ENCODE measurements around the gene RBM4B. TPM values are rescaled to one million over a fixed set of nuclear protein-coding genes. Genes with fewer than 3 reads are reported as not detected.

The RBM4B gene
- total and polyA plus RNA-seq, 2 of the 13 experiments (the other 11 are each of a cell fraction or from before 2014, with no cell fraction given), result 25.8 to 32.4 TPM

- TF ChIP-seq HMG20A (CRISPR knock-in tag; IDR thresholded peaks at IDR 0.05; ENCODE audit: borderline replicate concordance) (no peak), THAP8 (CRISPR knock-in tag; IDR thresholded peaks at IDR 0.05; ENCODE audit: borderline replicate concordance) (no peak; the same call in 1 of the 2 replicates), SALL1 (CRISPR knock-in tag; IDR thresholded peaks at IDR 0.05) (peak; percentile 48), POLR2G (IDR thresholded peaks at IDR 0.05; ENCODE audit: low read depth, low read length) (peak; percentile 97), ZNF329 (CRISPR knock-in tag; IDR thresholded peaks at IDR 0.05; ENCODE audit: low read depth) (no peak), FOXC1 (CRISPR knock-in tag; IDR thresholded peaks at IDR 0.05; ENCODE audit: borderline replicate concordance) (peak; percentile 30; the same call in 1 of the 2 replicates), CBX2 (IDR thresholded peaks at IDR 0.05; ENCODE audit: low read depth, low read length) (no peak), CBX2 (CRISPR knock-in tag; IDR thresholded peaks at IDR 0.05; ENCODE audit: low read depth) (0 out of 2 replicates have a peak, but pooled peaks have one; percentile 83), GTF3A (CRISPR knock-in tag; conservative IDR thresholded peaks at IDR 0.05) (no peak), NR0B2 (CRISPR knock-in tag; IDR thresholded peaks at IDR 0.05) (peak; percentile 71; the same call in 1 of the 2 replicates), ZSCAN29 (CRISPR knock-in tag; conservative IDR thresholded peaks at IDR 0.05) (no peak), MYNN (CRISPR knock-in tag; IDR thresholded peaks at IDR 0.05; ENCODE audit: low read depth) (no peak; the same call in 1 of the 2 replicates), ZMYM3 (CRISPR knock-in tag; IDR thresholded peaks at IDR 0.05) (no peak), SIN3A (IDR thresholded peaks at IDR 0.05; ENCODE audit: borderline replicate concordance, low read depth, low read length) (peak; percentile 75), ZBTB8A (CRISPR knock-in tag; IDR thresholded peaks at IDR 0.05; ENCODE audit: borderline replicate concordance, low read depth) (no peak), ZNF644 (CRISPR knock-in tag; IDR thresholded peaks at IDR 0.05; ENCODE audit: low read depth) (no peak), ATAD3A (CRISPR knock-in tag; IDR thresholded peaks at IDR 0.05) (no peak), ATM (IDR thresholded peaks at IDR 0.05; ENCODE audit: borderline replicate concordance) (no peak)
- TF ChIP-seq, protein P1, sequence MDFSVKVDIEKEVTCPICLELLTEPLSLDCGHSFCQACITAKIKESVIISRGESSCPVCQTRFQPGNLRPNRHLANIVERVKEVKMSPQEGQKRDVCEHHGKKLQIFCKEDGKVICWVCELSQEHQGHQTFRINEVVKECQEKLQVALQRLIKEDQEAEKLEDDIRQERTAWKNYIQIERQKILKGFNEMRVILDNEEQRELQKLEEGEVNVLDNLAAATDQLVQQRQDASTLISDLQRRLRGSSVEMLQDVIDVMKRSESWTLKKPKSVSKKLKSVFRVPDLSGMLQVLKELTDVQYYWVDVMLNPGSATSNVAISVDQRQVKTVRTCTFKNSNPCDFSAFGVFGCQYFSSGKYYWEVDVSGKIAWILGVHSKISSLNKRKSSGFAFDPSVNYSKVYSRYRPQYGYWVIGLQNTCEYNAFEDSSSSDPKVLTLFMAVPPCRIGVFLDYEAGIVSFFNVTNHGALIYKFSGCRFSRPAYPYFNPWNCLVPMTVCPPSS (IDR thresholded peaks at IDR 0.05), result no peak
- TF ChIP-seq, protein P2, sequence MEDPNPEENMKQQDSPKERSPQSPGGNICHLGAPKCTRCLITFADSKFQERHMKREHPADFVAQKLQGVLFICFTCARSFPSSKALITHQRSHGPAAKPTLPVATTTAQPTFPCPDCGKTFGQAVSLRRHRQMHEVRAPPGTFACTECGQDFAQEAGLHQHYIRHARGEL (CRISPR knock-in tag; IDR thresholded peaks at IDR 0.05), result no peak
- TF ChIP-seq, protein P3, sequence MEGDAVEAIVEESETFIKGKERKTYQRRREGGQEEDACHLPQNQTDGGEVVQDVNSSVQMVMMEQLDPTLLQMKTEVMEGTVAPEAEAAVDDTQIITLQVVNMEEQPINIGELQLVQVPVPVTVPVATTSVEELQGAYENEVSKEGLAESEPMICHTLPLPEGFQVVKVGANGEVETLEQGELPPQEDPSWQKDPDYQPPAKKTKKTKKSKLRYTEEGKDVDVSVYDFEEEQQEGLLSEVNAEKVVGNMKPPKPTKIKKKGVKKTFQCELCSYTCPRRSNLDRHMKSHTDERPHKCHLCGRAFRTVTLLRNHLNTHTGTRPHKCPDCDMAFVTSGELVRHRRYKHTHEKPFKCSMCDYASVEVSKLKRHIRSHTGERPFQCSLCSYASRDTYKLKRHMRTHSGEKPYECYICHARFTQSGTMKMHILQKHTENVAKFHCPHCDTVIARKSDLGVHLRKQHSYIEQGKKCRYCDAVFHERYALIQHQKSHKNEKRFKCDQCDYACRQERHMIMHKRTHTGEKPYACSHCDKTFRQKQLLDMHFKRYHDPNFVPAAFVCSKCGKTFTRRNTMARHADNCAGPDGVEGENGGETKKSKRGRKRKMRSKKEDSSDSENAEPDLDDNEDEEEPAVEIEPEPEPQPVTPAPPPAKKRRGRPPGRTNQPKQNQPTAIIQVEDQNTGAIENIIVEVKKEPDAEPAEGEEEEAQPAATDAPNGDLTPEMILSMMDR (CRISPR knock-in tag; IDR thresholded peaks at IDR 0.05), result peak; percentile 29; the same call in 1 of the 2 replicates
- TF ChIP-seq, protein P4, sequence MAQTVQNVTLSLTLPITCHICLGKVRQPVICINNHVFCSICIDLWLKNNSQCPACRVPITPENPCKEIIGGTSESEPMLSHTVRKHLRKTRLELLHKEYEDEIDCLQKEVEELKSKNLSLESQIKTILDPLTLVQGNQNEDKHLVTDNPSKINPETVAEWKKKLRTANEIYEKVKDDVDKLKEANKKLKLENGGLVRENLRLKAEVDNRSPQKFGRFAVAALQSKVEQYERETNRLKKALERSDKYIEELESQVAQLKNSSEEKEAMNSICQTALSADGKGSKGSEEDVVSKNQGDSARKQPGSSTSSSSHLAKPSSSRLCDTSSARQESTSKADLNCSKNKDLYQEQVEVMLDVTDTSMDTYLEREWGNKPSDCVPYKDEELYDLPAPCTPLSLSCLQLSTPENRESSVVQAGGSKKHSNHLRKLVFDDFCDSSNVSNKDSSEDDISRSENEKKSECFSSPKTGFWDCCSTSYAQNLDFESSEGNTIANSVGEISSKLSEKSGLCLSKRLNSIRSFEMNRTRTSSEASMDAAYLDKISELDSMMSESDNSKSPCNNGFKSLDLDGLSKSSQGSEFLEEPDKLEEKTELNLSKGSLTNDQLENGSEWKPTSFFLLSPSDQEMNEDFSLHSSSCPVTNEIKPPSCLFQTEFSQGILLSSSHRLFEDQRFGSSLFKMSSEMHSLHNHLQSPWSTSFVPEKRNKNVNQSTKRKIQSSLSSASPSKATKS (CRISPR knock-in tag; IDR thresholded peaks at IDR 0.05), result 0 out of 2 replicates have a peak, but pooled peaks have one; percentile 25
Observed at GRCh38 chr11:66638177-66639065, 39.3 kb downstream of the RBM4B start, which contains the start of gene RBM4 (continued).

All from HepG2 (cell line).